Measurements from ENCODE around the gene THEM4.

Gene THEM4

GRCh38 chr1:151837197-151837596, 72.1 kb downstream of the THEM4 start:
- no peaks in the 10 kb centered on the region for H3K9me3 ChIP-seq (ENCODE audit: severe bottlenecking)
- no peak overlapping the region for H3K4me3 ChIP-seq (ENCODE audit: low read depth, low read length)
- no peak for TF ChIP-seq CTCF (IDR thresholded peaks at IDR 0.05; ENCODE audit: low read depth, low read length)
- H3K36me3 ChIP-seq: no peaks in the 10 kb centered on the region
- no peaks in the 10 kb centered on the region for H3K27me3 ChIP-seq (ENCODE audit: insufficient read depth, low read depth, severe bottlenecking)
- DNase-seq: no peak
- H3K27ac ChIP-seq: no peak overlapping the region

GRCh38 chr1:151835596-151835995, 73.7 kb downstream of the THEM4 start:
- Histone ChIP-seq H3K36me3 (no peaks in the 10 kb centered on the region), H3K9me3 (ENCODE audit: severe bottlenecking) (no peaks in the 10 kb centered on the region), H3K4me3 (ENCODE audit: low read depth, low read length) (no peak overlapping the region), H3K27me3 (ENCODE audit: insufficient read depth, low read depth, severe bottlenecking) (no peaks in the 10 kb centered on the region), H3K27ac (peak overlapping the region; percentile 16)
- no peak for TF ChIP-seq CTCF (IDR thresholded peaks at IDR 0.05; ENCODE audit: low read depth, low read length)
- DNase-seq: no peak

- no peak for TF ChIP-seq CTCF (IDR thresholded peaks at IDR 0.05; ENCODE audit: low read depth, low read length)
- Histone ChIP-seq H3K27ac (no peak overlapping the region), H3K27me3 (ENCODE audit: insufficient read depth, low read depth, severe bottlenecking) (no peaks in the 10 kb centered on the region), H3K36me3 (no peaks in the 10 kb centered on the region), H3K9me3 (ENCODE audit: severe bottlenecking) (no peaks in the 10 kb centered on the region), H3K4me3 (ENCODE audit: low read depth, low read length) (no peak overlapping the region)
- no peak for DNase-seq
Observed at GRCh38 chr1:151834239-151834638, 75.1 kb downstream of the THEM4 start.

- Histone ChIP-seq H3K36me3 (no peaks in the 10 kb centered on the region), H3K9me3 (ENCODE audit: severe bottlenecking) (no peaks in the 10 kb centered on the region), H3K27ac (no peak overlapping the region), H3K4me3 (ENCODE audit: low read depth, low read length) (no peak overlapping the region), H3K27me3 (ENCODE audit: insufficient read depth, low read depth, severe bottlenecking) (no peaks in the 10 kb centered on the region)
- TF ChIP-seq CTCF (IDR thresholded peaks at IDR 0.05; ENCODE audit: low read depth, low read length): no peak
- DNase-seq: no peak
Observed at GRCh38 chr1:151833172-151833900, 76.0 kb downstream of the THEM4 start.

- TF ChIP-seq CTCF (IDR thresholded peaks at IDR 0.05; ENCODE audit: low read depth, low read length): no peak
- Histone ChIP-seq H3K36me3 (no peaks in the 10 kb centered on the region), H3K27ac (no peak overlapping the region), H3K9me3 (ENCODE audit: severe bottlenecking) (no peaks in the 10 kb centered on the region), H3K4me3 (ENCODE audit: low read depth, low read length) (no peak overlapping the region), H3K27me3 (ENCODE audit: insufficient read depth, low read depth, severe bottlenecking) (no peaks in the 10 kb centered on the region)
- no peak for DNase-seq
Observed at GRCh38 chr1:151832318-151832980, 76.9 kb downstream of the THEM4 start.

All from WERI-Rb-1 (cell line).